ENCODE measurements around the gene ZNF317. TPM values are rescaled to one million over a fixed set of nuclear protein-coding genes. Genes with fewer than 3 reads are reported as not detected.

The ZNF317 gene
- total and polyA plus RNA-seq, 9 of the 15 experiments (the other 6 are each of a cell fraction or from before 2014, with no cell fraction given): 17.3 to 43.2 (median 34.8) TPM

GRCh38 chr19:9150650-9151049, 10.5 kb downstream of the ZNF317 start:
- WGBS (ENCODE audit: insufficient coverage, low coverage, missing lambda C conversion rate): 97% methylated on average over 5 of the region's 5 CpGs
- H3K36me3 ChIP-seq (ENCODE audit: control insufficient read depth, insufficient read depth, low read length): peaks cover 58% of the 10 kb centered on the region
- no peak overlapping the region for H3K9ac ChIP-seq (ENCODE audit: insufficient read depth in 1 of 2, low read depth in 2 of 2, low read length in 2 of 2)
- H3K4me2 ChIP-seq (ENCODE audit: insufficient read depth, low read length): no peak overlapping the region
- no peak for TF ChIP-seq RBM15 (IDR thresholded peaks at IDR 0.05; ENCODE audit: insufficient read depth, low read length)
- no peak for TF ChIP-seq ERF (CRISPR knock-in tag; IDR thresholded peaks at IDR 0.05)
- TF ChIP-seq, protein P1, sequence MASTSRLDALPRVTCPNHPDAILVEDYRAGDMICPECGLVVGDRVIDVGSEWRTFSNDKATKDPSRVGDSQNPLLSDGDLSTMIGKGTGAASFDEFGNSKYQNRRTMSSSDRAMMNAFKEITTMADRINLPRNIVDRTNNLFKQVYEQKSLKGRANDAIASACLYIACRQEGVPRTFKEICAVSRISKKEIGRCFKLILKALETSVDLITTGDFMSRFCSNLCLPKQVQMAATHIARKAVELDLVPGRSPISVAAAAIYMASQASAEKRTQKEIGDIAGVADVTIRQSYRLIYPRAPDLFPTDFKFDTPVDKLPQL (IDR thresholded peaks at IDR 0.05; ENCODE audit: extremely low read depth, insufficient read length): no peak
- no peak for TF ChIP-seq EP400 (IDR thresholded peaks at IDR 0.05)
- peaks cover 97% of the 10 kb centered on the region for H3K79me2 ChIP-seq (ENCODE audit: control insufficient read depth, insufficient read depth, low read length)
- ChIA-PET CTCF (ENCODE audit: low intra/inter-chr PET ratio) (no interaction called here), POLR2A (no interaction called here)
- no peaks in the 10 kb centered on the region for H3K9me1 ChIP-seq (ENCODE audit: control insufficient read depth, insufficient read depth, low read length)
- no peaks in the 10 kb centered on the region for H3K27me3 ChIP-seq (ENCODE audit: control insufficient read depth in 2 of 2, insufficient read depth in 2 of 2, low read length in 2 of 2)
- H2AFZ ChIP-seq (ENCODE audit: low read depth, low read length): no peak overlapping the region
- no peaks in the 10 kb centered on the region for H4K20me1 ChIP-seq (replicated peaks; ENCODE audit: control insufficient read depth, insufficient read depth, low read length)
- H3K9me3 ChIP-seq (replicated peaks; ENCODE audit: control insufficient read depth, insufficient read depth, low read depth, low read length): peaks cover 19% of the 10 kb centered on the region
- DNase-seq (ENCODE audit: extremely low read depth in 1 of 4, low spot score in 3 of 4) (no peak), FAIRE-seq (no peak), ATAC-seq (no peak)
- no peak overlapping the region for H3K4me3 ChIP-seq
- in situ Hi-C loops (cut with MboI): no loop called here
- no peaks in the 10 kb centered on the region for H3K4me1 ChIP-seq (replicated peaks in 1 of 2; ENCODE audit: control insufficient read depth in 2 of 2, insufficient read depth in 2 of 2, low read length in 2 of 2)
- intact Hi-C loops (cut with micrococcal nuclease): no loop called here
- H3K27ac ChIP-seq (ENCODE audit: extremely low read depth, low read depth, low read length): no peak overlapping the region
- no TSS peak for BruUV-seq (replicated peaks)

GRCh38 chr19:9151367-9151766, 11.2 kb downstream of the ZNF317 start:
- peaks cover 65% of the 10 kb centered on the region for H3K36me3 ChIP-seq (ENCODE audit: control insufficient read depth, insufficient read depth, low read length)
- DNase-seq (ENCODE audit: extremely low read depth in 1 of 4, low spot score in 3 of 4) (no peak), FAIRE-seq (no peak), ATAC-seq (no peak)
- no peak overlapping the region for H3K4me2 ChIP-seq (ENCODE audit: insufficient read depth, low read length)
- in situ Hi-C loops (cut with MboI) (no loop called here), intact Hi-C loops (cut with micrococcal nuclease) (no loop called here)
- peaks cover 96% of the 10 kb centered on the region for H3K79me2 ChIP-seq (ENCODE audit: control insufficient read depth, insufficient read depth, low read length)
- H3K4me3 ChIP-seq: no peak overlapping the region
- H4K20me1 ChIP-seq (replicated peaks; ENCODE audit: control insufficient read depth, insufficient read depth, low read length): no peaks in the 10 kb centered on the region
- BruUV-seq (replicated peaks): no TSS peak
- H3K9ac ChIP-seq (ENCODE audit: insufficient read depth in 1 of 2, low read depth in 2 of 2, low read length in 2 of 2): no peak overlapping the region
- no peaks in the 10 kb centered on the region for H3K4me1 ChIP-seq (replicated peaks in 1 of 2; ENCODE audit: control insufficient read depth in 2 of 2, insufficient read depth in 2 of 2, low read length in 2 of 2)
- 94% methylated on average over 3 of the region's 5 CpGs for WGBS (ENCODE audit: insufficient coverage, low coverage, missing lambda C conversion rate)
- H3K9me1 ChIP-seq (ENCODE audit: control insufficient read depth, insufficient read depth, low read length): no peaks in the 10 kb centered on the region
- ChIA-PET CTCF (ENCODE audit: low intra/inter-chr PET ratio) (no interaction called here), POLR2A (no interaction called here)
- no peaks in the 10 kb centered on the region for H3K27me3 ChIP-seq (ENCODE audit: control insufficient read depth in 2 of 2, insufficient read depth in 2 of 2, low read length in 2 of 2)
- H2AFZ ChIP-seq (ENCODE audit: low read depth, low read length): no peak overlapping the region
- H3K9me3 ChIP-seq (replicated peaks; ENCODE audit: control insufficient read depth, insufficient read depth, low read depth, low read length): peaks cover 19% of the 10 kb centered on the region
- H3K27ac ChIP-seq (ENCODE audit: extremely low read depth, low read depth, low read length): no peak overlapping the region
- no peak for TF ChIP-seq PCBP1 (IDR thresholded peaks at IDR 0.05; ENCODE audit: low read depth, low read length, poor library complexity, severe bottlenecking)
